GM23338 (cell line): ENCODE measurements around the gene MRPS6. TPM values are rescaled to one million over a fixed set of nuclear protein-coding genes. Genes with fewer than 3 reads are reported as not detected.

Experiments used
- ATAC-seq: fragments of 200-7000 bp; cut with Tn5 transposase; 3 replicates; pipeline ENCODE4 v1.9.1; 2020
- DNase-seq: peaks from one replicate; pipeline ENCODE4 v3.0.0-alpha.2; 2015; ENCODE audit warnings: low spot score
- H2AFZ ChIP-seq: fragments of 200-600 bp; sonication (generic); 2 replicates; pipeline ENCODE4 v1.8.0; 2016; ENCODE audit warnings: antibody characterized with exemption, mild to moderate bottlenecking, moderate library complexity
- H3F3A ChIP-seq: fragments of 200-600 bp; sonication (generic); replicated peaks from 2 replicates; pipeline ENCODE4 v1.8.0; 2017; ENCODE audit warnings: antibody characterized with exemption, mixed run types, low read depth
- H3K27ac ChIP-seq: fragments of 200-600 bp; sonication (generic); 2 replicates; pipeline ENCODE4 v1.6.1; 2016; ENCODE audit warnings: low read depth
- H3K27me3 ChIP-seq: fragments of 200-600 bp; sonication (generic); 2 replicates; pipeline ENCODE4 v1.8.0; 2016; ENCODE audit warnings: mild to moderate bottlenecking, mixed run types, moderate library complexity; ENCODE audit not compliant: insufficient read depth
- H3K36me3 ChIP-seq: fragments of 200-600 bp; sonication (generic); 2 replicates; pipeline ENCODE4 v1.8.0; 2016; ENCODE audit warnings: mild to moderate bottlenecking; ENCODE audit not compliant: insufficient read depth
- H3K4me1 ChIP-seq: fragments of 200-600 bp; sonication (generic); 2 replicates; pipeline ENCODE4 v1.8.0; 2016; ENCODE audit warnings: mild to moderate bottlenecking, moderate library complexity; ENCODE audit not compliant: insufficient read depth
- H3K4me2 ChIP-seq: fragments of 200-600 bp; sonication (generic); 2 replicates; pipeline ENCODE4 v1.7.1; 2017; ENCODE audit warnings: mixed run types
- H3K4me3 ChIP-seq: fragments of 200-600 bp; sonication (generic); 2 replicates; pipeline ENCODE4 v1.6.1; 2016; ENCODE audit warnings: mixed run types
- H3K79me2 ChIP-seq: fragments of 200-600 bp; sonication (generic); replicated peaks from 2 replicates; pipeline ENCODE4 v1.8.0; 2017; ENCODE audit warnings: mild to moderate bottlenecking; ENCODE audit not compliant: insufficient read depth
- H3K9me2 ChIP-seq: fragments of 200-600 bp; sonication (generic); 2 replicates; pipeline ENCODE4 v1.8.0; 2017; ENCODE audit not compliant: insufficient read depth
- H4K20me1 ChIP-seq: fragments of 200-600 bp; sonication (generic); replicated peaks from 2 replicates; pipeline ENCODE4 v1.8.0; 2017; ENCODE audit warnings: mild to moderate bottlenecking; ENCODE audit not compliant: insufficient read depth
- H3K27ac Mint-ChIP-seq: 2 replicates; pipeline ENCODE4 v1.8.0; 2020; ENCODE audit warnings: inconsistent platforms, mild to moderate bottlenecking, moderate library complexity, mixed read lengths
- H3K27me3 Mint-ChIP-seq: 3 replicates; pipeline ENCODE4 v1.8.0; 2022; ENCODE audit warnings: low read depth, mild to moderate bottlenecking, moderate library complexity, mixed read lengths, inconsistent platforms; ENCODE audit not compliant: insufficient read depth, poor library complexity
- H3K36me3 Mint-ChIP-seq: 3 replicates; pipeline ENCODE4 v1.8.0; 2021; ENCODE audit warnings: low read depth, mild to moderate bottlenecking, inconsistent platforms, moderate library complexity, mixed read lengths
- H3K4me1 Mint-ChIP-seq: 3 replicates; pipeline ENCODE4 v1.8.0; 2020; ENCODE audit warnings: mild to moderate bottlenecking, inconsistent platforms, mixed read lengths
- H3K4me3 Mint-ChIP-seq: 3 replicates; pipeline ENCODE4 v1.8.0; 2021; ENCODE audit warnings: moderate library complexity, mild to moderate bottlenecking, inconsistent platforms, mixed read lengths
- H3K9me3 Mint-ChIP-seq: 3 replicates; pipeline ENCODE4 v1.8.0; 2020; ENCODE audit warnings: moderate library complexity, mild to moderate bottlenecking, inconsistent platforms, mixed read lengths
- CREB1 ChIP-seq: fragments of 250-450 bp; sonication (Bioruptor Pico); IDR thresholded peaks from 2 replicates; pipeline ENCODE4 v1.5.0; 2020; ENCODE audit warnings: low read depth, mild to moderate bottlenecking, moderate library complexity
- CTCF ChIP-seq, 2 experiments: fragments of 200-600 bp in 1 of 2; sonication (generic) in 1 of 2; conservative IDR thresholded peaks; 2 replicates each; pipeline versions ENCODE4 v1.5.1 to v1.6.1; 2016 to 2017; ENCODE audit warnings: antibody characterized with exemption in 2 of 2, low read depth in 2 of 2, mild to moderate bottlenecking in 2 of 2, moderate library complexity in 1 of 2
- ETS1 ChIP-seq: IDR thresholded peaks from 2 replicates; pipeline ENCODE4 v1.6.1; 2016; ENCODE audit warnings: antibody characterized with exemption
- EZH2 ChIP-seq: fragments of 200-600 bp; sonication (generic); IDR thresholded peaks from one replicate; pipeline ENCODE4 v1.8.0; 2017; ENCODE audit warnings: antibody characterized with exemption, mild to moderate bottlenecking, low read depth; ENCODE audit not compliant: unreplicated experiment
- EZH2phosphoT487 ChIP-seq: fragments of 200-600 bp; sonication (generic); IDR thresholded peaks from one replicate; pipeline ENCODE4 v1.8.1; 2018; ENCODE audit warnings: antibody characterized with exemption; ENCODE audit not compliant: unreplicated experiment
- JUNB ChIP-seq: IDR thresholded peaks from one replicate; pipeline ENCODE4 v1.6.1; 2016; ENCODE audit warnings: antibody characterized with exemption; ENCODE audit not compliant: unreplicated experiment
- NANOG ChIP-seq: IDR thresholded peaks from 2 replicates; pipeline ENCODE4 v1.6.1; 2016; ENCODE audit warnings: antibody characterized with exemption, borderline replicate concordance
- POLR2AphosphoS5 ChIP-seq: IDR thresholded peaks from 2 replicates; pipeline ENCODE4 v1.6.1; 2016; ENCODE audit warnings: antibody characterized with exemption, low read depth
- REST ChIP-seq: IDR thresholded peaks from one replicate; pipeline ENCODE4 v1.6.1; 2018; ENCODE audit warnings: antibody characterized with exemption; ENCODE audit not compliant: unreplicated experiment
- STAT1 ChIP-seq: IDR thresholded peaks from one replicate; pipeline ENCODE4 v1.6.1; 2016; ENCODE audit warnings: antibody characterized with exemption; ENCODE audit not compliant: unreplicated experiment
- ZNF114 ChIP-seq: fragments of 250-450 bp; sonication (Bioruptor Pico); IDR thresholded peaks from 2 replicates; pipeline ENCODE4 v1.5.0; 2020; ENCODE audit warnings: mild to moderate bottlenecking, moderate library complexity
- ZNF331 ChIP-seq: fragments of 250-450 bp; sonication (Bioruptor Pico); IDR thresholded peaks from 2 replicates; pipeline ENCODE4 v1.5.0; 2020; ENCODE audit warnings: low read depth, mild to moderate bottlenecking, moderate library complexity
- ZNF462 ChIP-seq: fragments of 250-450 bp; sonication (Bioruptor Pico); IDR thresholded peaks from 2 replicates; pipeline ENCODE4 v1.5.0; 2020; ENCODE audit warnings: mild to moderate bottlenecking, moderate library complexity
- polyA plus RNA-seq: library from polyadenylated mRNA; unstranded; fragments of >200 nt; fragmentation: Nextera tagmentation; extraction: Ambion mirVana; gene quantifications from 2 replicates; pipeline ENCODE4 v1.2.1, GENCODE V29; 2016
- total RNA-seq: library from RNA; depleted of rRNA; stranded (reverse); fragments of >200 nt; shearing (Covaris generic); gene quantifications from 2 replicates; pipeline ENCODE4 v1.2.3, GENCODE V29; 2014

Gene MRPS6
- total and polyA plus RNA-seq, 2 experiments from 2014 or later, result 80.5 to 242 TPM

- DNase-seq (no peak), ATAC-seq (no peak)
- H3K4me1 Mint-ChIP-seq, result peaks cover 66% of the 10 kb centered on the region
- Histone ChIP-seq H3F3A (peaks cover 13% of the 10 kb centered on the region; the same call in 1 of the 2 replicates), H3K36me3 (no peaks in the 10 kb centered on the region), H2AFZ (no peak overlapping the region), H3K79me2 (peaks cover 91% of the 10 kb centered on the region), H3K4me1 (peaks cover 63% of the 10 kb centered on the region), H3K27ac (no peak overlapping the region), H3K27me3 (no peaks in the 10 kb centered on the region), H4K20me1 (peaks cover 9% of the 10 kb centered on the region), H3K4me3 (no peak overlapping the region), H3K9me2 (peaks cover 14% of the 10 kb centered on the region), H3K4me2 (no peak overlapping the region)
- TF ChIP-seq NANOG (no peak), REST (no peak), STAT1 (no peak), ETS1 (no peak), JUNB (no peak), ZNF114 (CRISPR knock-in tag) (no peak), ZNF331 (CRISPR knock-in tag) (no peak), EZH2phosphoT487 (no peak), ZNF462 (no peak), CTCF (conservative IDR thresholded peaks at IDR 0.05; ENCODE audit: low read depth in 2 of 2) (no peak), POLR2AphosphoS5 (no peak), EZH2 (no peak), CREB1 (CRISPR knock-in tag) (no peak)
- H3K9me3 Mint-ChIP-seq, result no peaks in the 10 kb centered on the region
- peaks cover 7% of the 10 kb centered on the region for H3K27me3 Mint-ChIP-seq
- peaks cover 56% of the 10 kb centered on the region for H3K36me3 Mint-ChIP-seq
- H3K27ac Mint-ChIP-seq, result 0 out of 2 replicates have a peak overlapping the region, but pooled peaks have one; percentile 54
- H3K4me3 Mint-ChIP-seq, result no peak overlapping the region
These were observed 58.2 kb downstream of the MRPS6 start for GRCh38 chr21:34131586-34131985.
